AG09319 (cell line): ENCODE measurements around the gene ENOX1.

Experiments used
- DNase-seq: peaks from one replicate; pipeline ENCODE4 v3.0.0-alpha.2; 2010; ENCODE audit warnings: low read depth; ENCODE audit errors: extremely low read depth
- CTCF ChIP-seq: IDR thresholded peaks from 2 replicates; pipeline ENCODE4 v1.5.1; 2011; ENCODE audit warnings: low read depth, mild to moderate bottlenecking, inconsistent platforms, low read length, moderate library complexity

ENOX1 gene

DNA sequence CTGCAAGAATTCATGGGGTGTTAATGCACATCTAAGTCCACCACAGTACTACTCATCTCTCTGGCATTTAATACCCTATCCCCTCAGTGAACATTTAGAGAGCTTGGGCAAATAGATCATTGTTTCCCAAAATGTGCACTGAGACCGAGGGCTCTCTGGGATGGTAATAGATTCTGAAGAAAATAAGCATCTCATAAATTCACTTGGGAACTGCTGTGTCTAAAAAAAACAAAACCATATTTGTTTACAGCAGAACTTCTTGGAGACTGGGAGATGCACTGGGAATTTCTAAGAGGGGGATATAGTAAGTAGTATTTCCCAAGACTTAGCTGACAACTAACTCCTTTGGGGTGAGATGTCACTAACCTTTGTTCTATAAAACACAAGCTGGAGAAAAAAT is 58.4 kb downstream of the ENOX1 start:
- no peak for TF ChIP-seq CTCF
- DNase-seq = no peak

DNA sequence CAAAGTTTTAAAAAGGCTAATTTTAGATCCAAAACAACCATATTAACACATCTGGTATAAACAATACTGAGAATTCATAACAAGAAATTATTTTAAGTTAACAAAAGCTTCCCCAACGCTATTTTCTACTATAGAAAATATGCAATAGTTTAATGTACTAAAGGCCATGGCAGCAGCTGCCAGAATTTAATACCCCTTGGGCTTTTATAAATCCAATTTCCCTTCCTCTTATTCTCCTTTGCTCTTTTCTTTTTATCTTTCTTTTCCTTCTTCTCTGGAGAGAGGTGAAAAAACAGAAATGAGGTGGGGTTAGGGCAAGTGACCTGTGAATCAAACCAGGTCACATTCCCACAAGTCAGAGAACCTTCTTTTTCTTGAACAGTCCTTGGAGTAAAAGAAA is 58.9 kb downstream of the ENOX1 start:
- no peak for DNase-seq
- no peak for TF ChIP-seq CTCF

GRCh38 chr13:43725460-43725859 is 61.3 kb downstream of the ENOX1 start:
- no peak for TF ChIP-seq CTCF
- DNase-seq = no peak

GRCh38 chr13:43720780-43721397 is 65.9 kb downstream of the ENOX1 start:
- no peak for DNase-seq
- no peak for TF ChIP-seq CTCF

- TF ChIP-seq CTCF = no peak
Observed at GRCh38 chr13:43698758-43699157, 88.0 kb downstream of the ENOX1 start.

DNA sequence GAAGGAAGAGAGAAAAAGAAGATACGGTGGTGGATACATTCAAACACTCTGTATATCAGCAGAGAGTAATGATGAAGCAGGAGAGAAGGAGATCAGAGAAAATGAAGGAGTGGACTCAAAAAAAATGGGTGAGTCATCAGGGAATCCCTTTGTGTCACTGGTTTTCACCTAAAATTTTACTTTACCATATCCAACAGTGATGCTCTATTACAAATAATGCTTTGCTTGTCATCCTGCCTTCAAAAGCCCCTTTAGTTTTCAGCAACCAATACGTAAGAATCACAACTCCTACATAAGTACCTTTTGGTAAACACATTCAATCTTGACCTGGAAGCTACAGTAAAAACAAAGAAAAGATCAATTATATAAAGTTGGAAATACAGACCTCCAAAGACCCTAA is 88.8 kb downstream of the ENOX1 start:
- DNase-seq = no peak
- no peak for TF ChIP-seq CTCF

More at GRCh38 chr13:43698758-43699157, 88.0 kb downstream of the ENOX1 start:
- no peak for DNase-seq

DNA sequence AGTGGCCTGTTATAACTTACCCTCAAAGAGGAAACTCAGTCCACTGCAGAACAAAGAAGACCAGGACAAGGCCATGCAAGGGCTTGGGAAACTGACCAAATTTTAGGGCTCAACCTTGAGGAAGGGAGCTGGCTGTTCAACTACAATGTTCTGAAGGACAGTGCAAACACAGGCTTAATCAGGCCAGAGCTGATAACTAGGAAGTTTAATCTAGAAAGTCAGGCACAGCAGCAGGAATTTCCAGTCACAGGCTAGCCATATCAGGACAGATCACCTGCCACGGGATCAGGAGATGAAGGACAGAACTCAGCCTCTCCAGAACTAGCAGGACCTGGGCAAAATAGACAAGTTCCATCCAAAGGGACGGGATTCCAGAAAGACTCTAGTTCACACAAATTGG is 89.4 kb downstream of the ENOX1 start:
- DNase-seq = no peak
- TF ChIP-seq CTCF = no peak
